ENCODE results near the gene SUGCT. TPM values are rescaled to one million over a fixed set of nuclear protein-coding genes. Genes with fewer than 3 reads are reported as not detected.

SUGCT gene
- total RNA-seq, 1 experiment from 2014 or later, result 5.4 TPM

GRCh38 chr7:40810274-40810673, 675.5 kb downstream of the SUGCT start:
- no CpG with 5 or more reads among the region's 1 CpG for WGBS (ENCODE audit: extremely low coverage, insufficient read length, low lambda C conversion rate)
- peaks cover 0 to 16% (median 4%) of the 10 kb centered on the region in 3 experiments; a peak in 5 of 7 replicates for H3K36me3 Mint-ChIP-seq (ENCODE audit: insufficient read depth in 1 of 3, low read depth in 3 of 3)

More at GRCh38 chr7:40810274-40810673, 675.5 kb downstream of the SUGCT start:
- H3K4me2 ChIP-seq (ENCODE audit: insufficient read depth, insufficient read length, low read length), result no peak overlapping the region
- H3K4me1 Mint-ChIP-seq, result no peaks in the 10 kb centered on the region
- no peaks in the 10 kb centered on the region for H3K79me1 ChIP-seq (ENCODE audit: insufficient read depth, low read depth, low read length, poor library complexity, severe bottlenecking)
- no peak overlapping the region for H3K56ac ChIP-seq (ENCODE audit: insufficient read length, low read depth, low read length)
- no peak overlapping the region for H4K5ac ChIP-seq (ENCODE audit: insufficient read length, low read depth, low read length)
- no peak overlapping the region for H3T11ph ChIP-seq (ENCODE audit: low read length)
- H3K9me3 Mint-ChIP-seq, result peaks cover 13 to 18% of the 10 kb centered on the region in 2 experiments
- H3K27me3 ChIP-seq (ENCODE audit: insufficient read depth, low read length), result no peaks in the 10 kb centered on the region
- no peak overlapping the region for H2BK120ac ChIP-seq (ENCODE audit: low read depth, low read length, poor library complexity, severe bottlenecking)
- DNase-seq, result no peak
- no peak overlapping the region for H3K4me3 Mint-ChIP-seq
- no peak overlapping the region for H4K8ac ChIP-seq (replicated peaks; ENCODE audit: insufficient read length, low read depth, low read length)
- no peaks in the 10 kb centered on the region for H3K23me2 ChIP-seq (ENCODE audit: insufficient read length, low read depth, low read length, poor library complexity, severe bottlenecking)
- H3K23ac ChIP-seq (ENCODE audit: insufficient read length, low read depth, low read length), result no peak overlapping the region
- H3K4ac ChIP-seq (ENCODE audit: low read depth, low read length), result no peak overlapping the region
- H3K9ac ChIP-seq (ENCODE audit: extremely low read depth, insufficient read length, low read length), result no peak overlapping the region
- H3K14ac ChIP-seq (ENCODE audit: insufficient read depth, low read length), result no peak overlapping the region
- H3K4me1 ChIP-seq (ENCODE audit: insufficient read depth, low read length), result no peaks in the 10 kb centered on the region
- H2AFZ ChIP-seq (ENCODE audit: low read length), result no peak overlapping the region
- no peak overlapping the region for H2AK5ac ChIP-seq (ENCODE audit: insufficient read length, low read length)
- H3K27ac ChIP-seq (ENCODE audit: insufficient read length, low read depth, low read length), result no peak overlapping the region
- no peaks in the 10 kb centered on the region for H3K9me3 ChIP-seq (ENCODE audit: control insufficient read depth, low read depth, low read length)
- H4K20me1 ChIP-seq (ENCODE audit: control insufficient read depth, insufficient read depth, insufficient read length), result no peaks in the 10 kb centered on the region
- no peak overlapping the region for H2BK5ac ChIP-seq (ENCODE audit: insufficient read length, low read length)
- H3K79me2 ChIP-seq (ENCODE audit: insufficient read depth, low read length), result no peaks in the 10 kb centered on the region
- no peak overlapping the region for H3K27ac Mint-ChIP-seq
- no peak overlapping the region for H3K18ac ChIP-seq (ENCODE audit: insufficient read length, low read depth, low read length)
- no peak overlapping the region for H2BK12ac ChIP-seq (ENCODE audit: insufficient read length, low read depth, low read length)
- no peak overlapping the region for H2BK15ac ChIP-seq (ENCODE audit: low read depth, low read length)
- no peaks in the 10 kb centered on the region; the same call in 1 of the 2 replicates for H3K27me3 Mint-ChIP-seq (ENCODE audit: low read depth)
- H2BK20ac ChIP-seq (ENCODE audit: low read depth, low read length, poor library complexity, severe bottlenecking), result no peak overlapping the region
- TF ChIP-seq CTCF (conservative IDR thresholded peaks at IDR 0.05), result no peak
- no peak overlapping the region for H4K91ac ChIP-seq (ENCODE audit: insufficient read length, low read depth, low read length)
